EL (cell line): Measurements from ENCODE around the gene ITGA11.
"Not testable (repeated sequence)": the region's sequence is repeated elsewhere in the genome, so short reads cannot be mapped to it uniquely, and the experiment has no call there.

Experiments used
- DNase-seq: peaks from one replicate; pipeline ENCODE4 v3.0.0-alpha.2; 2016

ITGA11 gene

GRCh38 chr15:68410466-68411342 lies 21.3 kb downstream of the ITGA11 start:
- DNase-seq, result no peak

DNA sequence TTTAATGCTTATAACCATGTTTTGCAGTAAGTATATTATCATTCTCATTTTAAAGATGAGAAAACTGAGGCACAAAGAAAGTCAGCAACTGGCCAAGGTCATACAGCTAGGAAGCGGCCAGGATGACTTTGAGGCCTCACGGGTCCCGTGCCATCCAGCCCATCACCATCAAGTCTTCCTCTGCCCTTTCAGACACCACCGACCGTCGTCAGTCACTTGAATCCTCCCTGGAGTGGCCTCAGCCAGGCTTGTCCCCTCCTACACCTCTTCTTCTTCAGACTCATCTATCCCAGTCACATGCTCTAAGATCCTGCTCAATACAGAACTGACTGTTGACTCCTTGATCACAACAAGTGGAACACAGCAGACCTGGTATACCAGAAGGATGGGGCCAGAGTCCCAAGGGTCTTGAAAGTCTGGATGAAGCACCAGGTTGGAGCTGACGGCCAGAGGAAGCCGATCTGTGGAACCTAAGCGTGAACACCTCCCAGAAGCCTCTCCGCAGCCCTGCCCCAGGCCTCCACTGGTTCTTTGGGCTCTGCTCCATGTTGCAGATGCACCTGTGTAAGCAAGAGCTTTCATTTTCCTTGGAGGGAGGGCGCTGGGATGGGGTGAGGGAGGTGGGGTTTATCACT lies 22.1 kb downstream of the ITGA11 start:
- DNase-seq, result no peak

- no peak for DNase-seq
Observed at GRCh38 chr15:68408971-68409370, 23.0 kb downstream of the ITGA11 start.

DNA sequence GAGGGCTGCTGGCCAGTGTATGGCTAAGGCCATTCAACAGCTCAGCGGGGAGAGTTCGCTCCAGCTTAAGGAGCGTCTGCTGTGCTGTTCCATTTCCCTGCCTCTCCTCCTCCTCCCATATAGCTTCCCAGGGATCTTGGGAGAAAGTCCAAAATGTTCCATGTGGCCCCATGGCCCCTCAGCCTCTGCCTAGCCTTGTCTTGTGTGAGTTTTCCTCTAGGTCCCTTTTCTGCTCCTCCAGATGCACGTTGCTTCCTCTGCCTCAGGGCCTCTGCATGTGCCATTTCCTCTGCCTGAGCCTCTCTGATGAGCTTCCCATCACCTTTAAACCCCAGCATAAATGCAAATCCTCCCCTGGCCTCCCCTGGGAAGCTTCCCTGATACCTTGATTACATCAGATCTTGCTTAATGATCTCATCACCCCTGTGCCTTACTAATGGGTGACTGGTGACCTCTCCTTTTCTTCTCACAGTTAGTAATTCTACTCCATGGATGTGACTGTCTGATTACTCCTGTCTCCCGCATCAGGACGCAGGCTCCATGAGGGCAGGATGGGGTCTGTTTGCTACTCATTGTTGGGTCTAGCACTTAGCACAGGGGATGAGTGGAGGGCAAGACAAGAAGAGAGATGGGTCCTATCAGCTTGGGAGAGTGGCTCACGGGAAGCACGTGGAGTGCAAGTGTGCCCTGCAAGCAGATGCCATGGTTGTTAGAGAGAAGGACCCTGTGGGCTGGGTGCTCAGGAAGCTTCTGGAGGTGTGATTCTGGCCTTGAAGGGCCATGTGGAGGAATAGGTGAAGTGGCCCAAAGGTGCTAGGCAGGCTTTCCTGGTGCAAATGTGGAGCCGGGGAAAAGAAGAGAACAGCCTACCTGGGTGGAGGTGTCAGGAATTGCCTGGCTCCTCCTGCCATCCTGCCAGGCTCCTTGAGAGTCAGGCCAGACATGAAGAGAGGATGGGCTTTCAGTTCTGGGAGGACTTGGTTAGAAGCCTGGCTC lies 23.8 kb downstream of the ITGA11 start:
- no peak for DNase-seq

DNA sequence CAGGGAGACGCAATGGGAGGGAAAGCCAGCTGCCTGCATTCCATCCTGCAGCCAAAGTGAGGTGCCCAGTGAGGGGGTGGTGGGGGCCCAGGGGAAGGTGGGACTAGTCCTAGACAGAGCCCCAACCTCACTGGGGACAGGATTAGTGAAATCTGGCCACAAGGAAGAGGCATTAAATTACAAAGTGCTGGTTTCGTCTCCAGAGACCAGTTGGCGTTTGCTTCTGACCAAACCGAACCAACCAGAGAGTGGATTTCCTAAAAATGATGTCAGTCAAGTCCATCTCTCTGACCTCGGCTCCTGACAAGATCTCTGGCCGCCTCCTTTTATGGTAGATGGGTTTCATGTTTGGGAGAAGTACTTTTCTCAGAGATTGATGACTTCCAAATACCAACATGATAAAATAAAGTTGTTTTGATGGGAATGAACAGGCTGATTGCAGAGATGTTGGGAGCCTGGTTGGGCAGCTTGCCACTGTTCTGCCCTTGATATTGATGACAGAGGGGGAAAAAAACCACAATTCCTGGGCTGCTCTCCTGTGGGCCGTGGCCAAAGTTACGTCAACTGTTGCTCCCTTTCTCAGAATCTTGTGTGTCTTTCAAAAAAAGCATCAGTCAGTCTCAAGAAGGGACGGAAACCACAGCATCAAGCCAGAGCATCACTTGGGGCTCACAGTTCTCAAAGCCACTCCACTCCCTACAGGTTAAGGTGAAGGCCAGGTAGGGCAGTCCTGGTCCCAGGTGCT lies 24.6 kb downstream of the ITGA11 start:
- no peak for DNase-seq

- DNase-seq, result no peak
Observed at GRCh38 chr15:68405378-68406250, 26.3 kb downstream of the ITGA11 start.

DNA sequence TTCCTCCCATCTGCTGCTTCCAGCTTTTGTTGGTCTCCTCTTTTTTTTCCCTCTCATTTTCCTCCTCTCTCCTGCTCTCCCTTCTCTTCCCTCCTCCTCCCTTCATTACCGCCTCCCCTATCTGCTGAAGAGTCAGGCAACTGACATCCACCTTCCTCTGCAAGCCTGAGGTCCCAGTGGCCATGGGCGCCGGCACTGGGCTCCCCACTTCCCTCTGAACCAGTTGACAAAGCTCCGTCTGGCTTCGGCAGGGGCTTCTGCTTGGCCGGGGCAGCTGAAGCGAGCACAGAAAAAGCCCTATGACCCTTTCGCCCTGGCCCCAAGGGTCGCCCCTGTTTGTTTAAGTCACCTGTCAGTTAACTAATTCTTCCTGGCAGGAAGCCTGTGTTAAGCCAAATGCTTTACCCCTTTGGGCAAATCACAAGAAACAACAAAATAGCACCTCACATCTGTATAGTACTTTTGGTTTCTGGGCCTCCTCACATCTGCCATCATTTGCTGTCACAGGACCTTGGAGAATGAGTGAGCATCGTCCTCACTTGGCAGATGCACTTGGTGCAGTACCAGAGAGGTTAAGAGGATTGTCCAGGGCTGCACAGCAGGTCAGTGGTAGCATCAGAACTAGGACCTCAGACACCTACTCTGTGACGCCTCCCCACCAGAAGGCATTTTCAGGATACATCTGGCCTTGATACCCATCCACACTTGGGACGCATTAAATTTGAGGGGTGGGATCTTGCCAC lies 27.7 kb downstream of the ITGA11 start:
- DNase-seq, result no peak

GRCh38 chr15:68403161-68403941 lies 28.6 kb downstream of the ITGA11 start:
- DNase-seq, result no peak

DNA sequence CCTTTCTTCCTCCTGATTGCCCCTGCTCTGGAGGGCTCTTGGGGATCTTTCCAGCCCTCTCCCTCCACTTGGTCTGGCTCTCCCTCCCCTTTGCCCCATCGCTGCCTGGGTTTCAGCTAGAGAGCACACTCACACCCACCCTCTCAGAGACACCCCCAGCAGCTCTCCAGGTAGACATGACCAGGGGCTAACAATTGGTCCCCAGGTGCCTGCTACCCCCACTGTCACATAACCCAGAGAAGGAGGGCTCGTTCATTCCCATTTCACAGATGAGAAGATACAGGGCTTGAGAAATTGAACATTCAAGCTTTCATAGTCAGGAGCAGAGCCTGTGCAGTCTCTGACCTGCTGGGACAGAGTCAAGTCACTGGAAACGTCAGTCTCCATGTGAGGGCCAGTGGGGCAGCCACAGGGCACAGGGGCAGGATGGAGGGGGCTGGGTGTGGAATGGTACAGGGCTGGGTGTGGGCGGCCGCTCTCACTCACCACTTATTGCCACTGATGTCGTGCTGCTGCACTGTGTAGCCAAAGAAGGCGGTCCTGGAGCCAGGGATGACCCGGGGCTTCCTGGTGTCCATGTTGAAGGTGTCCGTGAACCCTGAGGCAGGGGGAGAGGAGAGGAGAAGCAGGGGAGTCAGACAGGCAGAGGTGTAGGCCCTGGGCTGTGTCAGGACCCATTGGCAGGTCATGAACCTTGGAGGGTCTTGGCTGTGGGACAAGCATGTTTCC lies 29.4 kb downstream of the ITGA11 start:
- no peak for DNase-seq

- no peak for DNase-seq
Observed at GRCh38 chr15:68401496-68402431, 30.2 kb downstream of the ITGA11 start.

- DNase-seq, result no peak
Observed at GRCh38 chr15:68400066-68400456, 31.9 kb downstream of the ITGA11 start.

GRCh38 chr15:68399096-68400065 lies 32.6 kb downstream of the ITGA11 start:
- no peak for DNase-seq

DNA sequence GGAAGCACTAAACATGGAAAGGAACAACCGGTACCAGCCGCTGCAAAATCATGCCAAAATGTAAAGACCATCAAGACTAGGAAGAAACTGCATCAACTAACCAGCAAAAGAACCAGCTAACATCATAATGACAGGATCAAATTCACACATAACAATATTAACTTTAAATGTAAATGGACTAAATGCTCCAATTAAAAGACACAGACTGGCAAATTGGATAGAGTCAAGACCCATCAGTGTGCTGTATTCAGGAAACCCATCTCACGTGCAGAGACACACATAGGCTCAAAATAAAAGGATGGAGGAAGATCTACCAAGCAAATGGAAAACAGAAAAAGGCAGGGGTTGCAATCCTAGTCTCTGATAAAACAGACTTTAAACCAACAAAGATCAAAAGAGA lies 34.0 kb downstream of the ITGA11 start:
- DNase-seq, result not testable (repeated sequence)

DNA sequence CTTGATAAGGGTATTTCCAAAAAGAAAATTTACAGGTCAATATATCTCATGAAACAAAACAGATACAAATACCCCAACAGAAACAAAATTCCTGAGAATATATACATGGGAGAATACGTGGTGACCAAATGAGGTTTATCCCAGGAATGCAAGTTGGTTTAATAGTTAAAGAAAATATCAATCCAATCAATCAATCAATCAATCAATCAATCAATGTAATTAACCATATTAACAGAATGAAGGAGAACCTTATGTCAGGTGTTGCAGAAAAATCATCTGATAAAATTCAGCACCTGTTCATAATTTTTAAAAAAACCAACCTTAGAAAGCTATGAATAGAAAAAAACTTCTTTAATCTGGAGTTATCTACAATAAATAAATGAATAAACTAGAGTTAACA lies 35.9 kb downstream of the ITGA11 start:
- DNase-seq, result no peak

- DNase-seq, result no peak
Observed at GRCh38 chr15:68391121-68391520, 40.8 kb downstream of the ITGA11 start.

GRCh38 chr15:68389936-68390817 lies 41.8 kb downstream of the ITGA11 start:
- DNase-seq, result peak; percentile 92
